Skin epidermis (tissue), 12 donors: ENCODE measurements around the gene NEUROD2.
"Not testable (repeated sequence)": the region's sequence is repeated elsewhere in the genome, so short reads cannot be mapped to it uniquely, and the experiment has no call there.

Source experiments
- H3K27ac ChIP-seq, 21 experiments: fragments of 200-600 bp; sonication (generic) in 11 of 21; one replicate each; pipeline ENCODE4 v1.5.0; 2020; ENCODE audit warnings: mild to moderate bottlenecking in 3 of 21, inconsistent platforms in 2 of 21, moderate library complexity in 2 of 21
- H3K4me3 ChIP-seq, 7 experiments: fragments of 200-600 bp; sonication (generic) in 2 of 7; one replicate each; pipeline ENCODE4 v1.5.0; 2020; ENCODE audit warnings: inconsistent platforms in 2 of 7, mild to moderate bottlenecking in 2 of 7, moderate library complexity in 1 of 7

Gene NEUROD2

DNA sequence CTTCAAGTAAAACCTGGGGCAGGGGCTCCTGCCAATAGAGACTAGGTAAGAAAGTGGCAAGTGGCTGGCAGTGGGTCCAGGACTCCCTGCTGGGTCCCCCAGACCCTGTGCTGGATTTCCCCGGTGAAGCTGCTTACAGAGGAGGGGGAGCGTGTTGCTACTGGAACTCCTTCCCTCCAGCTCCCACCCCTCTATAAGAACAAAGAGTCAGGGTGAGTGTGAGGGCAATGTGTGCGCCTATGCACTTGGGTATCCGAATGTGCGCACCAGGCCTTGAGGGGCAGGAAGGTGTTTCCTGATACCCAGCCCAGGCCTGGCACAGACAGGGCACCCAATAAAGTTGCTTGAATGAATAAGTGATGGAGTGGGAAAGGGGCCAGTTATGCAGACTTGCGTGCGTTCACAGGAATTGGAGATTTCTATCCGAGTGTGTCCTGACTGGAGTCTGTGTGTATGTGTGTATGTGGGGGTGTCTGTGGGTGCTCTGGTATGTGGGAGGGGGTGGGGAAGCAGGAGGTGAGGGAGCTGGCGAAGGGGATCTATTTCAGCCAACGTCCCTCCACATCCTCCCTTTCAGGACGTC lies 11.7 kb downstream of the NEUROD2 start:
- no peak overlapping the region for H3K27ac ChIP-seq
- no peak overlapping the region for H3K4me3 ChIP-seq

DNA sequence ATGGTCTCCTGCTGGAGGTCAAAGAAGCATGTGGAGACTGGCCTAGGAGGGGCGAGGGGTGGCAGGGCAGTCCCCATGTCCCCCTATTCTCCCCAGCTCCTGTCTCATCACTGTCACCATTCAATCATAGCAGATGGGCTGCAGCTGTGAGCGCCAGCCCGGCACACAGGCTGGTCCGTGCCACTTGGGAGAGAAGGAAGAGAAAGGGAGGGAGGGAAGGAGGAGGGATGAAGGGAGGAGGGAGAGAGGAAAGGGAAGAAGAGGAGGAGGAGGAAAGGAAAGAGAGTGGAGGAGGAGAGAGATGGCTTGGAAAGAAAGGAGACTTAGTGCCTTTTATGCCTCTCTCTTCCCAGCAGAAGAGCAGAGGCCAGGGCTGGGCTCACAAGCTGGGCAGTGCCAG lies 12.4 kb downstream of the NEUROD2 start:
- Histone ChIP-seq H3K4me3 (no peak overlapping the region), H3K27ac (no peak overlapping the region)

DNA sequence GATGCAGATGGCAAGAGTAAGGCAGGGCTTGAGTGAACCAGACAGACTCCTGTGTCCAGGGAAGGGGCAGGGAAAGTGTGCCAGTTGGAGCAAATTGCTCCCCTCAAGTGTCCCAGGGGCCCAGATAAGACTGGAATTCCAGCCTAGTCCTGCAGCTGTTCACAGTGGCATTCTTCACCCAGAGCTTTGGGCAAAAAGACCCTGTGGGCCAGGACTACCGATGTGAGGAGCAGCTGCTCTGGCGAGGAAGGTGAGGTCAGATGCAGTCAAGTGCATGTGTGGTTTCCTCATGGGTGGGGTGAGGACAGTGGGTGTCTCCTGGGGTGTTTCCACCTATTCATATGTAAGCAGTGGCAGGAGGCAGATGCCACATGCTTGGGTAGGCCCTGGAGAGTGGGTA lies 14.3 kb downstream of the NEUROD2 start:
- Histone ChIP-seq H3K27ac (no peak overlapping the region), H3K4me3 (no peak overlapping the region)

DNA sequence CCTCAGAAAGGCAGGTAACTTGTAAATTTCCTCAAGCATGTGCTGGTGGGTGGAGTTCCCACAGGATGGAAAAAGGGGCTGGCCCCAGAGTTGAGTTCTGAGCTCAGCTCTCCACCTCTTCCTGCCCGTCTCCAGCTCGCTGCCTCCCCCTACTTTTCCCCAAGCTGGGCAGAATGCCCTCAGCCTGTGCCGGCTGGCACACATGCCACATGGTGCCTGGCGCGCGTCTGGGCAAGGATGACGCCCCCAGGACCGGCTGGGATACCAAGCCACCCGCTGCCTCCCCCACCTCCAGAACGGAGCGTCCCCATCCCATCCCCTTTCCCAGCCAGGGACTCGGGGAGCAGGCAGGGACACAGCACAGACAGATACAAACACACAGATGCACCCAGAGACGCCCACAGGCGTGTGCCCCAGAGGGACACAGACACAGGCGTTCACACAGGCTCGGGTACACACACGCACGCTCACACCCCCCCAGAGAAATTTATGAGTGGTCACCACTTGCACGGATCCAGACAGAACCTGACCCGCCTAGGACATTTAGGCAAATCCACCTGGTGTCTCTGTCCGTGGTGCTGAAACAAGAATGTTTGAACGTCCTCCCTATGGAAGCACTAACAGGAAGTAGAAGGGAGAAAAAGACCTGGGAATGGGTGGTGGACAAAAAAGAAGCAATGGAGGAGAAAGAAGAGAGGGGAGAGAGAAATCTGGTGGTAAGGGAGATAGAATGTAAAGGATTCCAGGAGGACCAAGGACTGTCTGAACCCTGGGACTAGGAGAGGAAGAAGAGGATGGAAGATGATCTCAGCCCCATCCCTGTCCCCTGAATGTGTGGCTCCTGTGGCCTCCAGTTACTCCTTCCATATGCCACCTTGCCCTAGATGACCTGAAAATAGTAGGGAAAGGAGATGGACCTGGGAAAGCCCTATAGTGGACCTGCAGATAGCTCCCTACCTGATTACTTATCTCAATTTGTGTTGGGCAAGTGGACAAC lies 15.5 kb downstream of the NEUROD2 start:
- H3K4me3 ChIP-seq = no peak overlapping the region

DNA sequence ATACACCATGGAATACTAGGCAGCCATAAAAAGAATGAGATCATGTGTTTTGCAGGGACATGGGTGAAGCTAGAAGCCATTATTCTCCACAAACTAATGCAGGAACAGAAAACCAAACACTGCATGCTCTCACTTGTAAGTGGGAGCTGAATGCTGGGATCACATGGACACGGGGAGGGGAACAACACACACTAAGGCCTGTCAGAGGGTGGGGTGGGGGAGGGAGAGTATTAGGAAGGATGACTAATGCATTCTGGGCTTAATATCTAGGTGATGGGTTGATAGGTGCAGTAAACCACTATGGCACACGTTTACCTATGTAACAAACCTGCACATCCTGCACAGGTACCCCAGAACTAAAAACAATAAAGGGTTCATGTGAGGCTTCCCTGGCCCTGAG lies 17.5 kb downstream of the NEUROD2 start:
- not testable (repeated sequence) for H3K27ac ChIP-seq, H3K4me3 ChIP-seq

More for the DNA sequence above, 15.5 kb downstream of the NEUROD2 start:
- H3K27ac ChIP-seq = no peak overlapping the region

DNA sequence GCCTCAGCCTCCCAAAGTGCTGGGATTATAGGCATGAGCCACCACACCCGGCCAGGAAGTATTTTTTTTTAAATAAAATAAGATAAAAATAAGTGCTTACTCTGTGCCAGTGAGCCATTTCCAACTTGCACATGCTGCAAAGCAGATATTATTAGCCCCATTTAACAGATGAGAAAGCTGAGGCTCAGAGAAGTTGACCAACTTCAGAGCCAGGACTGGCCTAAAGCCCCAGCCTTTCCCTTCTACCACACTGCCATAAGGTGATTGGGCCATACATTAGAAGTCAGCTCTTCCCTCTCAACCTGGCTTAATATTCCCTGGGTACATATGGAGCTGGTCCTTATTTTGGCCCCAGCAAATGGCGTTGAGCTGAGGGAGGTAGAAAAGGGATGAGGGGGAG lies 25.1 kb downstream of the NEUROD2 start:
- no peak overlapping the region for H3K4me3 ChIP-seq

DNA sequence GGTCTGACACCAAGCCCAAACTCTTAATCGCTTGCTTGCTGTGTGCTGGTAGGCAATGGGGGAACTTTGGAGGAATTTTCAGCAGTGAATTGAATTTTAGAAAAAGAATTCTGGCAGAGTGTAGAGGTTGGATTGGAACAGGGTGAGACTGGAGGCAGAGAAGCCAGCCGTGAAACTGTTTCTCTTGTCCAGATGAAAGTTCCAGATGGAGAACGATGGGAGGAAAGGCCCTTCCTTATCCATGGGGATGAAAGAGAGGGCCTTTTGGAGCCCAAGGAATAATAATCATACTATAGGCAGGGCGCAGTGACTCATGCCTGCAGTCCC lies 26.0 kb downstream of the NEUROD2 start:
- Histone ChIP-seq H3K27ac (no peak overlapping the region), H3K4me3 (no peak overlapping the region)

More for the DNA sequence above, 25.1 kb downstream of the NEUROD2 start:
- H3K27ac ChIP-seq = no peak overlapping the region

DNA sequence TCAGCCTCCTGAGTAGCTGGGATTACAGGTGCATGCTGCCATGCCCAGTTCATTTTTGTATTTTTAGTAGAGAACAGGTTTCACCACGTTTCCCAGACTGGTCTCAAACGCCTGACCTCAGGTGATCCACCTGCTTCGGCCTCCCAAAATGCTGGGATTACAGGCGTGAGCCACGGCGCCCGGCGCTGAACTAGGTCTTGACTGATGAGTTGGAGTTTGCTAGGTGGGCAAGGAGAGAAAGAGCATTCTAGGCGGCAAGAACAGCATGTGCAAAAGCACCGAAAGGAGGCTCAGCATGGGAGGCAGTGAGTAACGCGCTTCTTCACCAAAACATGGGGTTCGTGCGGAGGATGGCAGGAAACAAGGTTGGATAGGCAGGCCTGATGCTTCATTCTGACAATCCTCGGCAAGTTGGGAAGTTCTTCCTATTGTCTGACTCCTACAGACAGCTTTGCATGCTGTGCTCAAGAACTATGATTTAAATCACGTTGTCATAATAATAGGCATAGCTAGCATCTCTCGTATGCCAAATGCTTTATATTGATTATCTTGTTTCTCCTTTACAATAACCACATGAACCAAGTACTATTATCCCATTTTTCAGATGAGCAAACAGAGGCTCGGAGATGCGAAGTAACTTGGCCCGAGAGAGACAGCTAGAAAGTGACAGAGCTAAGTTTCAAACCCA lies 26.5 kb downstream of the NEUROD2 start:
- Histone ChIP-seq H3K4me3 (no peak overlapping the region), H3K27ac (no peak overlapping the region)

DNA sequence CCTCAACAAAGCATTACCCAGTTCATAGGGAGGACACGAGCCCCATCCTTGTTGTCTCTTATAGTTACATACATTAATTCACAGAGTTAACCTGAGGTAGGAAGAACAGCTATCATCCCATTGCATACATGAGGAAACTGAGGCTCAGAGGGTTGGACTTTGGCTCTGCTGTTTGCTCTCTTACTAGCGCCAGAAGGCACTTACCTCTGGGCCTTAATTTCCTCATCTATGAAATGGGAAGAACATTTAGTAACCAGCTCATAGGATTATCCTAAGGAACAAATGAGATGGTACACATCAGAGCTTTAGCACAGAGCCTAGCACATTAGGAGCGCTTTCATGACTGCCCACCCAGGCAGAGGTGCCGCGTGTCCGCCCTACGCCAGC lies 27.6 kb downstream of the NEUROD2 start:
- Histone ChIP-seq H3K27ac (no peak overlapping the region), H3K4me3 (no peak overlapping the region)

DNA sequence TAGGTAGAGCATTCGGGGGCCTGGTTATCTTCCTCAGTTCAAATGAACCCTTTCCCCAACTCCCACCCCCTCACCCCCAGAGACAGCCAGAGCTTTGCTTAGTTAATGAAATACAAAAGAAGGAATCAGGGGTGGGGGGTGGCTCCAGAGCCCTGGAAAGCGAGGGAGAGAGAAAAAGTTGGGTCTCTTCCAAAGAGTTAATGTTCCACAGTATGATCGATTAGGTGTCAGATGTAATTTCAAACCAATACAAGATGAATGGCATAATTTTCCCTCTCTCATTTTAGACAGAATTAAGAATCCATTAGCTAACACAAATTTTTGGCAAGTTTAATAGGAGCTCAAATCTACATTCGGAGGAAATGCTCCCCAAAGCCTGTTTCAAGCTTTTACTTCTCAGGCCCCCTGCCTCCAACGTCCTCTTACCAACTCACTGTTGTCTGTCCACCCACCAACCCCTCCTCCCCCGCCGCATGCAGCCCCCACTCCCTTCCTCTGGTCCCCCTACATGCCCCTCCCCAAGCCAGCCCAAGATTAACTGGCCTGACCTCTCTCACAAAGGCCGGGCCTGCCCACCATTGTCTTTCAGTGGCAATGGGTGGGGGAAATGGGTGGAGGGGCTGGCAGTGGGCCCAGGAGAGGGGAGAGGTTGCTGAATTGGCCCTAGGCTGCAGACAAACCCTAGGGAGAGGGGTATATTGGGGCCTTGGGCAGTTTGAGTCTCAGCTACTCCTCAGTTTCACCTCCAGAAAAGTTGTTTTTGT lies 28.2 kb downstream of the NEUROD2 start:
- no peak overlapping the region for H3K4me3 ChIP-seq
- H3K27ac ChIP-seq = no peak overlapping the region

DNA sequence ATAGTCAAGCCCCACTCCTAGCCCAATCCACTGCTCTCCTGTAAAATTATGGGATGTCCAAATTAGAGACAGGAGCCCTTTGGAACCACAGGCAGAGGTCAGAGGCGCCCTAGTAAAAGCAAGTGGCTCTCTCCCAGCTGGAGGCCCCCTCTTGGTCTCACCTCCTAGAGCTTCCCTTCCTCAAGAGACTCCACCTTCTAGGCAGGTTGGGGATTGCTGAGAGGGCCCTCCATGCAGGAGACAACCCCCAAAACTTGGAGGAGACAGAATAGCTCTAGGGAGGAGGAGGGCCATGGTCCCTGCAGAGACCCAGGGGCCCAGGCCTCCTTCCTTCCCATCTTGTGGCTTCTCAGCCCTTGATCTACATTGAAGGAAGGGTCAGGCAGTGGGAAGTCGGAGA lies 29.4 kb downstream of the NEUROD2 start:
- no peak overlapping the region for H3K4me3 ChIP-seq
- no peak overlapping the region for H3K27ac ChIP-seq

DNA sequence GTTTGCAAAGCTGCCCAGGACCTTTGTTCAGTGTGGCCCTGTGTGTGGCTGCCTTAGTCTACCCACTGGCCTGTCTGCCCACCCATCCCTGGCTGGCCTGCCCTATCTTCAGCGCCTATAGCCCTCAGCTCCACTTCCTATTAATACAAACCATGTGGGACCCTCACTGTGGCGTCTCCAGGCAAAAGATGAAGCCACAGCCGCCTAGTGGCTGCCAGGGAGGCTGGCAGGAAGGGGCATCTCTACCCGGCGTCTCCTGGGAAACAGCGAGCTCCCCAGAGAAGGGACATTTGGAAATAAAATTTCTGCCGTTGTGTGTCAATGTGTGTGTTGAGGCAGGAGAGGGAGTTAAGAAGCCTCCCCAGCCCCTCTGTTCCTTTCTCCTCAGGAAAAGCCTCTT lies 31.5 kb downstream of the NEUROD2 start:
- no peak overlapping the region for H3K4me3 ChIP-seq

DNA sequence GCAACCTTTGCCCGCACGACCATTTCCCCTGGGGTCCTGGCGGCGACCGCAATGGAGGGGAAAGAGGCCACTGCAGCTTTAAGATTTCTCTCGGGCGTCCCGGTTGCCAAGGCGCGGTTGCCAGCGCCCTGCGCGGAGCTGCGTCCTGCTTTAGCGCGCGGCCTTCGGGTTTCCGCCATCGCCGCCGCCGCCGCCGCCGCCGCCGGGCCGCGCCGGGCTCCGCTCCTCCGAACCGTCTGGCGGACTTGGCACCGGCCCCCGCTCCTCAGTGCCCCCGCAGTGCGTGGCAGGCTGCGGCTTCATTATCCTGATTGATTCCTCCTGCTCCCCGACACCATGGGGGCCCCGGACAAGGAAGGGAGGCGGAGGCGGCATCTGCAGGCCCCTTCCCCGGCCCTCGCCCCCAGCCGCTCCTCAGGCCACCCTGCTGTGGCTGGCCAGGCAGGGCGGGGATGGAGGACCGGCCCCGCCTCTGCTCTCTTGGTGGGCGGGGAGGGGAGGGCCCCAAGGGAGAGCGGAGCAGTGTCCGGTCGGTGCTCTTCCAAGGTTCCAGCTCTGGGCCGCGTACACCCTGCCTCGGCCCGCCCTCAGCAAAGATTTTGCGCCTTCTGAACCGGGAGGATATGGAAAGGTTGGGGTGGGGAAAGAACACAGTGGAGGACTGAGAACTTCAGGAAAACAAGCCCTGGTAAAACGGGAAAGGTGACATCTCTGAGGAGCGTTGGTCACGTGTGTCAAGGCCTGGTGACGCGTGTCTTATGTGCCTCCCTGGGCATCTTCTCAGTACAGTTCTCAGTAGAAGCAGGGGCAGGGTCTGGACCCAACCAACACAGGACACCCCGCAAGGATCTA lies 34.0 kb downstream of the NEUROD2 start:
- peak overlapping the region; percentile 45 to 64 (median 56) for H3K4me3 ChIP-seq
- peak overlapping the region in 20 of 21 experiments; percentile 37 to 92 (median 82) for H3K27ac ChIP-seq

More for the DNA sequence above, 31.5 kb downstream of the NEUROD2 start:
- no peak overlapping the region for H3K27ac ChIP-seq

DNA sequence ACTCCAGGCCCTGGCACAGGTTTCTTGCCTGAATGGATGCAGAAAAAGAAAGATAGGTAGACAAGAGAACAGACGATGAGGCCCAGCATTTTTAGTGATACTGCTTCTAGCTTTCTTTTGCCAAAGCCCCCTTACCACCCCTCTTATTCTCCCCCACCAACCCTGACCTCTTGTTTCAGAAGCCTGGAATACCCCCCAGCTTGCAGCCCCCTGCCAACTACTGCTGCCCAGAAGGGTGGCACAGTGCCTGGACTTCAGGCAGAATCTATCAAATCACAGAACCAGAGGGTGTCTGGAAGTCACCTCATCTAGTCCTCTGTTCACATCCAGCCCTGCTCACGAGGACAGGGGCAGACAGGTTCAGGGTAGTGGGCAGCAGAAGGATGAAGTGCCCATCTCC lies 35.6 kb downstream of the NEUROD2 start:
- Histone ChIP-seq H3K4me3 (no peak overlapping the region), H3K27ac (no peak overlapping the region)

DNA sequence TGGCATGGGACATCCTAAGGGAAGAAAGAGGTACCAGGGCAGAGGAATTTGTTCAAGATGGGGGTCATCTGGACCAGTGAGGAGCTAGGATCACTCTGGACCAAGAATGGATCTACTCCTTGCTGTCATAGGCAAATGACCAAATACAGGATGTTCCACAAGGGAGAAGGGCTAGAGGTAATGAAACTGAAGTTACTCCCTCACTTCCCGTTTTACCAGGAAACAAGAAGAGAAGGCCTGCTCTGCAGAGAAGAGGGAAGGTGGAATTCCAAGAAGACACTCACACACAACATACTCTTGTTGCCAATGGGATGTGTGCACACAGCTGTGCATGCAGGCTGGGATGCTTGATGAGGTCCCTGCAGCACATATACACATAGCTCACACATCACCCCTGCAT lies 38.6 kb downstream of the NEUROD2 start:
- no peak overlapping the region for H3K27ac ChIP-seq
- H3K4me3 ChIP-seq = no peak overlapping the region

DNA sequence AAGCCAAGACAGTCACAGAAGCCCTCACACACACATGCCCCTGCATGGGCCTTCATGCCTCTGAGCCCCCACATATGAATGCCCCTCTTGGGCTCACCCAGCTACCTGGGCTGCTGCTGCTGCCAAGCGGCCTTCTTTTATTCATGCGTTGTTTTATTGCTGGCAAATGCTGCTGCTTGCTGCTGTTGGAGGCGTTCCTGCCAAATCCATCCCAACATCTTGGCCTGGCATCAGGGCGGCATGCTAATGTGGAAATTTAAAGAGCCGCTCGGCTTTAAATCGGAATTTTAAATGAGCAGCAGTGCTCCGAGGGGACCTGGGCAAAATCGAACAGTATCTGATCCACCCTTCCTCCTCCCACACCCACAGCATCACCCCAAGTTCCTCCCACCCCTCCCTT lies 39.0 kb downstream of the NEUROD2 start:
- H3K27ac ChIP-seq = no peak overlapping the region
- no peak overlapping the region for H3K4me3 ChIP-seq

DNA sequence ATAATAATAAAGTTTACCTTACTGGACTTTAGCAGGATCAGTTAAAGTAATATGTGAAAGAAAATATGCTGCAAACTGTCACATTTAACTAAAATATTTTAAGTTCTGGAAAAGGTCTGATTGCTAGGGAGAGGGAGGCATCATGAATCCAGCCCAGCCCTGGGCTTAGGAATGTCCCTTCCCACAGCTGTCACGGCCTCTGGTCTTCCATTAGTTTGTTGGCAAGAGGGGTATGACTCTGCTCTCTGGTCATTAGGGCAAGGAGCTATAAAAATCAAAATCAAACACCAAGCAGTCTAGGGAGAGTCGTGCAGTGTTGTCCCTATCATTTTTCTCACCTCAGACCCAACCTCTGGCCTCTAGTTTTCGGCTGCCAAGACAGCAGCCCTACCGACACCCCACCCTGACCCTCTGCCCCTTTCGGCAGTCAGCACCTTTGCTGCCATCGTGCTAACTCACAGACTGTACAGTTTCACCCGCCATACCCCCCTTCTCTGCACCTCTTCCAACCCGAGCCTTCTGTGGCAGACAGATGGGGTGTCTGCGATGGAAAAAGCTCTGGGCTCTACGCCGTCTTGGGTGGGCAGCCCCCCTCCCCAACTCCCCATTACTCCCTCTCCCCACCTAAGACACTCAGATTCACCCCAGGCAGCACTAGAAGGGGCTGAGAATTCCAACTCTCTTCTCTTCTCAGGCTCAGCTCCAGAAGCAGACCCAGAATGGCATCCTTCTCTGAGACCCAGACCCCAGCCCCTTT lies 41.4 kb downstream of the NEUROD2 start:
- Histone ChIP-seq H3K4me3 (no peak overlapping the region), H3K27ac (no peak overlapping the region)

DNA sequence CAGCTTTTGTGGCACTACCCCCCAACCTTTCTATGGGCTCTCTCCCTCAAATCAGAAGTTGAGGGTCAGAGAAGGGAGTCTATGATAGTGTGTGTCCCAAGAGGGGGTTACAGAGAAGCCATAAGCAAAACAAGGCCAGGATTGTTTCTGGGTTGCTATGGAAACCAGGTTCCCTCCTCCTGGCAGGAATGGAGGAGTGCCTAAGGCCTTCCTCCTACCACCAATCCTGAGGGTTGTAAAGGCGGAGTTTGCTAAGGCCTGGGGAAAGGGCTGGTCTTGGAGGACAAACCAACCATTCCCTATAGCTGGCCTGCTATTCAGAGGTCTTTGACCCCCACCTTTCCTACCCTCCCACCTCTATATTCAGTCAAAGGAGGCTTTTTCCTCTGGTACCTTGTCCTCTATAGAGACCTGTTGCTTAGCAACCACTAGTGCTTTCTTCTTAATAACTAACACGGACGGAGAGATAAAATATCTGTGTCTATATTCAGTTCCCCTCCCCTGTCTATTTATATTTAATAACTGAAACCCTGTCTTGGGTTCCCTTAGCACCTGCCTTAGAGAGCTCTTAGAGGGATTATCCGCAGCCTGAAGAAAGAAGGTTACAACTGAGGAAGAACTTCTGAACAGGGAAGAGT lies 43.4 kb downstream of the NEUROD2 start:
- no peak overlapping the region for H3K4me3 ChIP-seq
- no peak overlapping the region for H3K27ac ChIP-seq
